ENCODE data around the gene CCDC92B.
A peak's percentile ranks its signal among the peaks of the same experiment; 100 is the strongest.

Gene CCDC92B

GRCh38 chr17:2685696-2686095, 63.8 kb downstream of the CCDC92B start:
- Histone ChIP-seq H3K18ac (ENCODE audit: low read length) (no peak overlapping the region), H2BK5ac (ENCODE audit: low read depth, low read length, poor library complexity) (no peak overlapping the region), H3K9ac (ENCODE audit: low read length) (no peak overlapping the region), H4K91ac (ENCODE audit: low read depth, low read length) (no peak overlapping the region), H3K4ac (ENCODE audit: low read depth, low read length) (no peak overlapping the region), H3K4me1 (ENCODE audit: control insufficient read depth in 1 of 2, insufficient read depth in 2 of 2, low read length in 2 of 2) (no peaks in the 10 kb centered on the region), H3K79me1 (ENCODE audit: low read length) (no peaks in the 10 kb centered on the region), H3K9me3 (ENCODE audit: insufficient read depth, low read depth, low read length) (no peaks in the 10 kb centered on the region), H4K12ac (ENCODE audit: low read depth, low read length) (no peak overlapping the region), H2BK120ac (ENCODE audit: insufficient read depth, low read length, poor library complexity) (no peak overlapping the region), H3K27ac (ENCODE audit: low read depth, low read length) (no peak overlapping the region), H3K23ac (ENCODE audit: low read length) (no peak overlapping the region), H2AFZ (ENCODE audit: insufficient read depth, low read length, poor library complexity) (no peak overlapping the region), H3K79me2 (ENCODE audit: control insufficient read depth, insufficient read depth, low read length, poor library complexity) (no peaks in the 10 kb centered on the region), H2BK12ac (ENCODE audit: low read length) (no peak overlapping the region), H3K36me3 (ENCODE audit: control insufficient read depth in 1 of 2, insufficient read depth in 2 of 2, low read length in 2 of 2) (peaks cover 22 to 27% of the 10 kb centered on the region in 2 experiments), H3K14ac (ENCODE audit: low read length) (no peak overlapping the region), H3K4me2 (ENCODE audit: low read length) (no peak overlapping the region), H2AK5ac (ENCODE audit: low read length) (no peak overlapping the region), H3K27me3 (ENCODE audit: insufficient read depth, low read length) (no peaks in the 10 kb centered on the region), H3K4me3 (ENCODE audit: low read depth, low read length) (no peak overlapping the region), H4K8ac (ENCODE audit: low read depth, low read length) (no peak overlapping the region)
- no peak for DNase-seq
- WGBS (ENCODE audit: extremely low coverage, insufficient coverage, insufficient read length) = no CpG with 5 or more reads among the region's 15 CpGs

DNA sequence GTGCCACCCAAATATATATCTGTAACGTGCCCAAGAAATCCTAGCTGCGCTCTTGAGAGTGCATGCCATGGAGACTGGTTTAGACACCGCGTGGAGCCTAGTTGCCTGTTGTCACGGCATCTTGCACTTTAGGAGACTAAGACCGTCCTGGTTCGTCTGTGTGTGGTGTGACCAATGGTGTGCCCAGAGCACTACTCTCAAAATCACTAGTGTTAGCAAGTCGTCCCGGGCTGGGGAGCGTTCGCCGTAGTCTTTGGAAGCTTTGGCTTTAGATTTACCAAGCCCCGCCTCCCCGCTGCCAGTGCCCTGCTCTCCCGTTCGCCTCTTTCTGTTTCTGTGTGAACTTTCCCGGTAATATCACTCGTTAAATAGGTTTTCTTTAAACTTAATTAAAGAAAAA, 64.9 kb downstream of the CCDC92B start:
- Histone ChIP-seq H3K14ac (ENCODE audit: low read length) (no peak overlapping the region), H3K4me3 (ENCODE audit: low read depth, low read length) (peak overlapping the region; percentile 25), H4K8ac (ENCODE audit: low read depth, low read length) (no peak overlapping the region), H3K36me3 (ENCODE audit: control insufficient read depth in 1 of 2, insufficient read depth in 2 of 2, low read length in 2 of 2) (peaks cover 19 to 26% of the 10 kb centered on the region in 2 experiments), H4K91ac (ENCODE audit: low read depth, low read length) (no peak overlapping the region), H2BK5ac (ENCODE audit: low read depth, low read length, poor library complexity) (no peak overlapping the region), H3K4me2 (ENCODE audit: low read length) (no peak overlapping the region), H3K79me2 (ENCODE audit: control insufficient read depth, insufficient read depth, low read length, poor library complexity) (no peaks in the 10 kb centered on the region), H3K27ac (ENCODE audit: low read depth, low read length) (no peak overlapping the region), H3K18ac (ENCODE audit: low read length) (no peak overlapping the region), H3K4me1 (ENCODE audit: control insufficient read depth in 1 of 2, insufficient read depth in 2 of 2, low read length in 2 of 2) (no peaks in the 10 kb centered on the region), H2BK12ac (ENCODE audit: low read length) (no peak overlapping the region), H3K79me1 (ENCODE audit: low read length) (no peaks in the 10 kb centered on the region), H3K4ac (ENCODE audit: low read depth, low read length) (no peak overlapping the region), H3K23ac (ENCODE audit: low read length) (no peak overlapping the region), H2AFZ (ENCODE audit: insufficient read depth, low read length, poor library complexity) (no peak overlapping the region), H2AK5ac (ENCODE audit: low read length) (no peak overlapping the region), H3K9ac (ENCODE audit: low read length) (no peak overlapping the region), H3K27me3 (ENCODE audit: insufficient read depth, low read length) (no peaks in the 10 kb centered on the region), H4K12ac (ENCODE audit: low read depth, low read length) (no peak overlapping the region), H2BK120ac (ENCODE audit: insufficient read depth, low read length, poor library complexity) (no peak overlapping the region), H3K9me3 (ENCODE audit: insufficient read depth, low read depth, low read length) (no peaks in the 10 kb centered on the region)
- WGBS (ENCODE audit: extremely low coverage, insufficient coverage, insufficient read length) = no CpG with 5 or more reads among the region's 18 CpGs
- DNase-seq = no peak

DNA sequence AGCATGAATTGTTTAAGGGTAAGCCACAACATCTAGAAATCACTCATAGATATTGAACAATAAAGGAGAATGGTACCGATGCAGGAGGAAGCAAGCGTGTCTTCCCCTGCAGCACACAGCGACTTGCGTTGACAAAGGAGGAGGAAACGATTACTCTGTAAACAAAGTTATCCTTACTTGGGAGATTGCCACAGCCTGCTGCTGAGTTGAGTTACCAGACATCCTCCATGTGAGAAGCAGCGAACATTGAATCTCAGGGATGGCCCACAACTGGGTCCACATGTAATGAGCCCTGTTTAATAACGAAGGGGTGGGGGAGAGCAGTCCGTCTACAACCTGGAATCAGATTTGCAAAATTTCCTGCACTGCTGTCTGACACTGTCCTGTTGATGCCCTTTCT, 65.5 kb downstream of the CCDC92B start:
- DNase-seq = no peak
- no peak overlapping the region for H3K23ac ChIP-seq (ENCODE audit: low read length)
- no peak overlapping the region for H3K18ac ChIP-seq (ENCODE audit: low read length)
- H3K4me2 ChIP-seq (ENCODE audit: low read length) = no peak overlapping the region
- no peak overlapping the region for H4K8ac ChIP-seq (ENCODE audit: low read depth, low read length)
- no peaks in the 10 kb centered on the region for H3K79me1 ChIP-seq (ENCODE audit: low read length)
- H3K14ac ChIP-seq (ENCODE audit: low read length) = no peak overlapping the region
- H2BK12ac ChIP-seq (ENCODE audit: low read length) = no peak overlapping the region
- H2BK120ac ChIP-seq (ENCODE audit: insufficient read depth, low read length, poor library complexity) = no peak overlapping the region
- no peak overlapping the region for H2BK5ac ChIP-seq (ENCODE audit: low read depth, low read length, poor library complexity)
- H4K91ac ChIP-seq (ENCODE audit: low read depth, low read length) = no peak overlapping the region
- H3K9ac ChIP-seq (ENCODE audit: low read length) = no peak overlapping the region
- no peak overlapping the region for H3K27ac ChIP-seq (ENCODE audit: low read depth, low read length)
- no peak overlapping the region for H4K12ac ChIP-seq (ENCODE audit: low read depth, low read length)
- H2AK5ac ChIP-seq (ENCODE audit: low read length) = no peak overlapping the region
- H3K79me2 ChIP-seq (ENCODE audit: control insufficient read depth, insufficient read depth, low read length, poor library complexity) = no peaks in the 10 kb centered on the region
- H3K36me3 ChIP-seq (ENCODE audit: control insufficient read depth in 1 of 2, insufficient read depth in 2 of 2, low read length in 2 of 2) = peaks cover 19 to 26% of the 10 kb centered on the region in 2 experiments
- no peaks in the 10 kb centered on the region for H3K4me1 ChIP-seq (ENCODE audit: control insufficient read depth in 1 of 2, insufficient read depth in 2 of 2, low read length in 2 of 2)
- no peak overlapping the region for H3K4ac ChIP-seq (ENCODE audit: low read depth, low read length)
- H3K9me3 ChIP-seq (ENCODE audit: insufficient read depth, low read depth, low read length) = no peaks in the 10 kb centered on the region
- no peak overlapping the region for H2AFZ ChIP-seq (ENCODE audit: insufficient read depth, low read length, poor library complexity)
- no CpG with 5 or more reads among the region's 8 CpGs for WGBS (ENCODE audit: extremely low coverage, insufficient coverage, insufficient read length)
- no peaks in the 10 kb centered on the region for H3K27me3 ChIP-seq (ENCODE audit: insufficient read depth, low read length)
- H3K4me3 ChIP-seq (ENCODE audit: low read depth, low read length) = no peak overlapping the region

DNA sequence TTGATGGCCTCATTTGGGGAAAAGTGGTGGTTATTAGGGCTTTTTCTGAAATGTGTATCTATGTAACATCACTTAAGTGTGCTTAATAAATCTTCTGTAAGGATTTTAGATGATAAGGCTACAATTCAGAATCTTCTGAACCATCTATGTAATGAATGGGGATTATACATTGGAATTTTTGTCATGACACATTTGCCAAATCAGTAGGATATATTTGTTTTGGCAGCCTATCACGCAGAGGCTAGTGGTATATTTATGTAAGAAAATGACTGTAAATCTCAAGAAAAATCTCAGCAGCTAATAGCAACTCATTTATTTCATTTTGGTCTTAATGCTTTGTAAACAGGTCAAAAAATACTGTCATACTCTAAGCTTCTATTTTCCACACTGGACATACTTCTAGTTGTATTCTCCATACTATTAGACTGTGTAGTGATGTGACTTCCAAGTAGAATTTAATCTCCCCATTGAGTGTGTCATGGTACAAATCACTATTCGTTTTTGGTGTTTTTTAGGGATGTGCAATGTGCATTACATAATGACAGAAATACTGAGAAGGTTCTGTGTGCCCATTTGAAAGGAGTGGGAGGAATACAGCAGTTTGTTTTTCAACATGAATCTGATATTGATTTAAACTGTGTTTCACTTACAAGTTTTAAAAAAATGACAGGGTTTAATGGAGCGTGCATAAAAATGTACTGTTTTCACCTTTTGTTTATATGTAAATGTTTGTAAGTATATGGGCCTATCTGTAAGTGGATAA, 67.1 kb downstream of the CCDC92B start:
- H3K9ac ChIP-seq (ENCODE audit: low read length) = no peak overlapping the region
- no peak overlapping the region for H3K23ac ChIP-seq (ENCODE audit: low read length)
- no peak overlapping the region for H4K12ac ChIP-seq (ENCODE audit: low read depth, low read length)
- H4K91ac ChIP-seq (ENCODE audit: low read depth, low read length) = no peak overlapping the region
- no peak overlapping the region for H2AK5ac ChIP-seq (ENCODE audit: low read length)
- peaks cover 28 to 34% of the 10 kb centered on the region in 2 experiments for H3K36me3 ChIP-seq (ENCODE audit: control insufficient read depth in 1 of 2, insufficient read depth in 2 of 2, low read length in 2 of 2)
- no peak overlapping the region for H3K4ac ChIP-seq (ENCODE audit: low read depth, low read length)
- no peaks in the 10 kb centered on the region for H3K9me3 ChIP-seq (ENCODE audit: insufficient read depth, low read depth, low read length)
- H3K18ac ChIP-seq (ENCODE audit: low read length) = no peak overlapping the region
- no peak overlapping the region for H3K27ac ChIP-seq (ENCODE audit: low read depth, low read length)
- no peaks in the 10 kb centered on the region for H3K79me2 ChIP-seq (ENCODE audit: control insufficient read depth, insufficient read depth, low read length, poor library complexity)
- H3K14ac ChIP-seq (ENCODE audit: low read length) = no peak overlapping the region
- no peaks in the 10 kb centered on the region for H3K79me1 ChIP-seq (ENCODE audit: low read length)
- no peak for DNase-seq
- no CpG with 5 or more reads among the region's 3 CpGs for WGBS (ENCODE audit: extremely low coverage, insufficient coverage, insufficient read length)
- H2AFZ ChIP-seq (ENCODE audit: insufficient read depth, low read length, poor library complexity) = no peak overlapping the region
- H2BK5ac ChIP-seq (ENCODE audit: low read depth, low read length, poor library complexity) = no peak overlapping the region
- H3K4me2 ChIP-seq (ENCODE audit: low read length) = no peak overlapping the region
- no peak overlapping the region for H2BK12ac ChIP-seq (ENCODE audit: low read length)
- no peak overlapping the region for H2BK120ac ChIP-seq (ENCODE audit: insufficient read depth, low read length, poor library complexity)
- H3K4me3 ChIP-seq (ENCODE audit: low read depth, low read length) = no peak overlapping the region
- no peaks in the 10 kb centered on the region for H3K4me1 ChIP-seq (ENCODE audit: control insufficient read depth in 1 of 2, insufficient read depth in 2 of 2, low read length in 2 of 2)
- no peak overlapping the region for H4K8ac ChIP-seq (ENCODE audit: low read depth, low read length)
- H3K27me3 ChIP-seq (ENCODE audit: insufficient read depth, low read length) = no peaks in the 10 kb centered on the region
